Ovary (tissue), 9 donors: ENCODE measurements around the gene DDR1. TPM values are rescaled to one million over a fixed set of nuclear protein-coding genes. Genes with fewer than 3 reads are reported as not detected.

Experiments used
- DNase-seq, 5 donors: peaks; one replicate each; pipeline ENCODE4 v3.0.0-alpha.2; 2019 to 2020
- H3K27ac ChIP-seq, 2 donors: fragments of 200-600 bp; one replicate each; pipeline versions ENCODE4 v1.5.1 to v1.8.0; 2019 to 2022
- H3K27me3 ChIP-seq: fragments of 200-600 bp; one replicate; pipeline ENCODE4 v1.8.0; 2022
- H3K36me3 ChIP-seq: fragments of 200-600 bp; sonication (generic); one replicate; pipeline ENCODE4 v1.5.1; 2019
- H3K4me1 ChIP-seq: one replicate; pipeline ENCODE4 v1.8.1; 2013; ENCODE audit warnings: mild to moderate bottlenecking, moderate library complexity; ENCODE audit not compliant: insufficient read depth
- H3K4me3 ChIP-seq: fragments of 200-600 bp; sonication (generic); one replicate; pipeline ENCODE4 v1.5.1; 2017
- H3K9me3 ChIP-seq, 2 donors: fragments of 200-600 bp in 1 of 2; sonication (generic) in 1 of 2; one replicate each; pipeline versions ENCODE4 v1.5.1 to v1.8.1; 2013 to 2019; ENCODE audit warnings: mild to moderate bottlenecking in 1 of 2, moderate library complexity in 1 of 2
- CTCF ChIP-seq, 3 donors: fragments of 450-650 bp in 2 of 3; fragments of 200-600 bp in 1 of 3; IDR thresholded peaks; one replicate each; pipeline versions ENCODE4 v1.5.1 to v1.8.0; 2016 to 2022; ENCODE audit warnings: antibody characterized with exemption in 3 of 3, mild to moderate bottlenecking in 1 of 3
- EP300 ChIP-seq: sonication (generic); formaldehyde crosslinking; IDR thresholded peaks from one replicate; pipeline ENCODE4 v1.6.1; 2017; ENCODE audit warnings: antibody characterized with exemption
- POLR2A ChIP-seq: fragments of 450-650 bp; IDR thresholded peaks from one replicate; pipeline ENCODE4 v1.6.1; 2017; ENCODE audit warnings: antibody characterized with exemption, mild to moderate bottlenecking, moderate library complexity
- WGBS, 3 donors: extraction: QIAGEN DNeasy Blood & Tissue Kit in 1 of 3; methylation state at CpG; one replicate each; pipeline versions ENCODE4 v1.1.5 to v1.1.7; 2013 to 2017; 5-methylcytosine and 5-hydroxymethylcytosine counted together
- intact Hi-C, 4 donors: fragments of 100-400 bp; cut with DNase I; formaldehyde crosslinking; loops; one replicate each; pipeline versions ENCODE4 v1.11.0 to v1.15.1; 2022 to 2023
- polyA plus RNA-seq, 2 donors: library from polyadenylated mRNA; stranded (reverse); fragments of 200-250 nt in 1 of 2; fragments of 350-450 nt in 1 of 2; fragmentation: Illumina TruSeq in 1 of 2; extraction: RNeasy Lipid Tissue Mini Kit (QIAGEN cat#74804) in 1 of 2; gene quantifications; one replicate each; pipeline ENCODE4 v1.2.3, GENCODE V29; 2013 to 2014
- total RNA-seq, 7 donors: library from RNA; depleted of rRNA in 2 of 7; stranded (reverse); fragments of >200 nt in 2 of 7; fragmentation: NEBNext Ultra II Directional in 3 of 7; extraction: Animal tissue kit (Norgen Biotek cat#: 25700) in 3 of 7; gene quantifications; one replicate each; pipeline versions ENCODE4 v1.1.0 to v1.2.4, GENCODE V29; 2016 to 2023
- donor health status: DM: no; HTN: no; CAD: no; lungs with moderate emphysema.
- donor health status: DM: no; HTN: no; CAD: no.
- donor health status: Bipolar disorder and iron deficiency.
- donor health status: DM: yes; HTN: yes; CAD: no.
- donor health status: DM: no; HTN: no; CAD: no.
- donor health status: DM: yes; HTN: yes; CAD: no.

DDR1 gene
- total and polyA plus RNA-seq, 9 donors: 20.1 to 116 (median 64.5) TPM

GRCh38 chr6:30884521-30885480 is 482 bp downstream of the DDR1 start:
- peak; percentile 65 to 76 (median 72) for DNase-seq
- Histone ChIP-seq H3K36me3 (no peaks in the 10 kb centered on the region), H3K4me3 (peak overlapping the region; percentile 82), H3K4me1 (peaks cover 16% of the 10 kb centered on the region), H3K27ac (peak overlapping the region; percentile 87 to 97), H3K27me3 (no peaks in the 10 kb centered on the region), H3K9me3 (no peaks in the 10 kb centered on the region)
- TF ChIP-seq CTCF (IDR thresholded peaks at IDR 0.05) (no peak), EP300 (no peak), POLR2A (no peak)
- intact Hi-C loops: loop anchor here in 3 of 4 donors (5.0 to 10.0 kb wide), 3 partner anchors 140 to 200 kb away; partner anchors contain the start of genes FLOT1 (in 3 of the 3), IER3 (in 3 of the 3) and PPP1R18 (in 2 of the 3)
- WGBS, 3 donors: 1 to 4% (median 2%) methylated on average over 37 to 59 of the region's 59 CpGs

- WGBS, 3 donors: 6 to 13% (median 9%) methylated on average over 7 of the region's 7 CpGs
Observed at GRCh38 chr6:30885481-30885998, 1.2 kb downstream of the DDR1 start.

GRCh38 chr6:30885999-30886896 is 1.9 kb downstream of the DDR1 start:
- Histone ChIP-seq H3K27me3 (no peaks in the 10 kb centered on the region), H3K27ac (peak overlapping the region; percentile 87 to 97), H3K4me1 (peaks cover 16% of the 10 kb centered on the region), H3K36me3 (no peaks in the 10 kb centered on the region), H3K4me3 (peak overlapping the region; percentile 82), H3K9me3 (no peaks in the 10 kb centered on the region)
- TF ChIP-seq POLR2A: no peak
- TF ChIP-seq EP300: no peak
- no peak for TF ChIP-seq CTCF (IDR thresholded peaks at IDR 0.05)
- peak; percentile 75 to 82 (median 78) for DNase-seq
- intact Hi-C loops: loop anchor here in 3 of 4 donors (10.0 kb wide), 2 partner anchors 141 to 201 kb away; partner anchors contain the start of genes FLOT1 (in 2 of the 3), IER3 (in 2 of the 3) and PPP1R18 (in 2 of the 3)
- WGBS, 3 donors: 7 to 13% (median 9%) methylated on average over 17 to 18 of the region's 18 CpGs

More at GRCh38 chr6:30885481-30885998, 1.2 kb downstream of the DDR1 start:
- DNase-seq: no peak
- no peaks in the 10 kb centered on the region for H3K36me3 ChIP-seq
- intact Hi-C loops: loop anchor here in 3 of 4 donors (10.0 kb wide), 2 partner anchors 141 to 201 kb away; partner anchors contain the start of genes FLOT1 (in 2 of the 3), IER3 (in 2 of the 3) and PPP1R18 (in 2 of the 3)
- H3K4me3 ChIP-seq: peak overlapping the region; percentile 82
- H3K4me1 ChIP-seq: peaks cover 16% of the 10 kb centered on the region
- H3K27me3 ChIP-seq: no peaks in the 10 kb centered on the region
- no peaks in the 10 kb centered on the region for H3K9me3 ChIP-seq
- TF ChIP-seq EP300: no peak
- no peak for TF ChIP-seq POLR2A
- no peak for TF ChIP-seq CTCF (IDR thresholded peaks at IDR 0.05)
- H3K27ac ChIP-seq: peak overlapping the region; percentile 87 to 97
